Measurements from ENCODE around the gene RAI14.

Gene RAI14

DNA sequence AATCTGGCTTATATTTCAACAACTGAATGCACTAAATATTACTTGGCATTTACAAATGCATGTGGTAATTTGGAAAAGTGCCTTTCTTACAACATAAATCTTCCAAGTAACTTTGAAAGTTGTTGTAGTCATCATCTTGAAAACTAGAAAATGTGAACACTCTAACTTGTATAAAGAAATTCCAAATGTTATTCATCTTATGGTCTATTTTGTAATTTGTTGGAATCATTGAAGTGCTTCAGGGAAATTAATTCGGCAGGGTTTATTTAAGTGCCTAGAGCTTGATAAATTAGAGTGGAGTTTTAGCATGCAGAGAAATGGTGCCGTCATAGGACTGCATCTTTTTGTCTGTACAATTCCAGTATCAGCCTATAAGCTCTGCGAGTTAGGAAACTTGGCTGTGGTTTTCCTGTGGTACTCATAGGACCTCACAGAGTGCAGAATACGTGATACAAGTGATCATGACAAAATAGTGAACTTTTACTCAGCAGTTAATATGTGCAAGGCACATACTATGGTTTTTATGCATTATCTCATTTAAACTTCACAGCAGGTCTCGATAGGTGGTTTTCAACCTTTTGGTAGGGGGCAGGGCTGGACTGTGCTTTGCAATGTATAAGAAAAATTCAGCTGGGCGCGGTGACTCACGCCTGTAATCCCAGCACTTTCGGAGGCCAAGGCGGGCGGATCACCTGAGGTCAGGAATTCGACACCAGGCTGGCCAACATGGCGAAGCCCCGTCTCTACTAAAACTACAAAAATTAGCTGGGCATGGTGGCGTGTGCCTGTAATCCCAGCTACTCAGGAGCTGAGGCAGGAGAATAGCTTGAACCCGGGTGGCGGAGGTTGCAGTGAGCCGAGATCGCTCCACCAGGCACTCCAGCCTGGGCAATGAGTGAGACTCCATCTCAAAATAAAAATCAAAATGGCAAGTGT lies 79.6 kb downstream of the RAI14 start:
- DNase-seq (ENCODE audit: insufficient read length, low spot score) (no peak), FAIRE-seq (no peak)
- TF ChIP-seq SPI1 (IDR thresholded peaks at IDR 0.05; ENCODE audit: low read depth, low read length) (no peak), TAF1 (IDR thresholded peaks at IDR 0.05; ENCODE audit: low read depth, low read length) (no peak), PAX5 (IDR thresholded peaks at IDR 0.05; ENCODE audit: insufficient read depth, low read length, severe bottlenecking) (no peak), POU2F2 (IDR thresholded peaks at IDR 0.05; ENCODE audit: low read depth, low read length) (no peak), POLR2AphosphoS5 (IDR thresholded peaks at IDR 0.05; ENCODE audit: low read depth, low read length) (no peak), POLR2A (IDR thresholded peaks at IDR 0.05; ENCODE audit: low read depth, low read length) (no peak)

DNA sequence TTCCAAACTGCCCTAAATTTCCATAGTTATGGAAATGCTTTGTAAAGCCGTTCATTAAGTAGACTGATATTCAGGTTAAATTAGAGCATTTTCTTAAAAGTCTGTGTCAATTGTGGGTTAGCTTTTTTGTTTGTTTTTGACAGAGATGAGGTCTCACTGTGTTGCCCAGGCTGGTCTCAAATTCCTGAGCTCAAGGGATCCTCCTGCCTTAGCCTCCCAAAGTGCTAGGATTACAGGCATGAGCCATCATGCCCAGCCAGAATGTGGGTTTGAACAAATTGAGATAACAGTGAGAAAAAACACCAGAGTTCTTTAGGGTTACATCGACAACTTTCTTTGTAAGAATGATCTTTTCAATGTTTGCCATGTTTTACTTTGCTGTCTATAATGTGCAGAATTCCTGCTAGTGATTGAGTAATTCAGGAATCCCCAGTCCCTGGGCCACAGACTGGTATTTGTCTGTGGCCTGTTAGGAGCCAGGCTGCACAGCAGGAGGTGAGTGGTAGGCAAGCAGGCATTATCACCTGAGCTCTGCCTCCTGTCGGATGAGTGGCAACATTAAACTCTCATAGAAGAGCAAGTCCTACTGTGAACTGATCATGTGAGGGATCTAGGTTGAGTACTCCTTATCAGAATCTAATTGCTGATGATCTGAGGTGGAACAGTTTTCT lies 80.5 kb downstream of the RAI14 start:
- TF ChIP-seq POU2F2 (IDR thresholded peaks at IDR 0.05; ENCODE audit: low read depth, low read length) = no peak
- TF ChIP-seq POLR2A (IDR thresholded peaks at IDR 0.05; ENCODE audit: low read depth, low read length) = no peak
- TF ChIP-seq POLR2AphosphoS5 (IDR thresholded peaks at IDR 0.05; ENCODE audit: low read depth, low read length) = no peak
- no peak for TF ChIP-seq SPI1 (IDR thresholded peaks at IDR 0.05; ENCODE audit: low read depth, low read length)
- no peak for TF ChIP-seq TAF1 (IDR thresholded peaks at IDR 0.05; ENCODE audit: low read depth, low read length)
- TF ChIP-seq PAX5 (IDR thresholded peaks at IDR 0.05; ENCODE audit: insufficient read depth, low read length, severe bottlenecking) = no peak

DNA sequence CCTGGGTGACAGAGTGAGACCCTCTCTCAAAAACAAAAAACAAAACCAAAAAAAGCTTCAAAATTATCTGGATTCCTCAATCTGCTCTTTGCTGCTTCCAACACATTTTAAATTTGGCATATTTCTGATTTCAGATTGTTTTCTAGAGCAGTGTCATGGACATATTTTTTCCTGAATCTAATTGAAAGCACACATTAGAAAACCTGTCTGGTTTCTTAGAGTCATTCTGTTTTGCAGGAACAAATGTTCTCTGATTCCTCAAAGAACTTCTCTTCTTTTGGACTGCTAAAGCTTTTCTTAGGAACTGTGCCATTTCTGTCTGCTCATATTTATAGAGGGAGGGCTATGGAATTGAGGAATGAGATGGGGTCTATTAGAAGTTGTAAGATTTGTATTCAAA lies 81.6 kb downstream of the RAI14 start:
- DNase-seq (ENCODE audit: insufficient read length, low spot score) (no peak), FAIRE-seq (no peak)
- TF ChIP-seq POLR2AphosphoS5 (IDR thresholded peaks at IDR 0.05; ENCODE audit: low read depth, low read length) (no peak), POU2F2 (IDR thresholded peaks at IDR 0.05; ENCODE audit: low read depth, low read length) (no peak), POLR2A (IDR thresholded peaks at IDR 0.05; ENCODE audit: low read depth, low read length) (no peak), TAF1 (IDR thresholded peaks at IDR 0.05; ENCODE audit: low read depth, low read length) (no peak)

More for the DNA sequence above, 80.5 kb downstream of the RAI14 start:
- DNase-seq (ENCODE audit: insufficient read length, low spot score) = no peak
- FAIRE-seq = no peak

DNA sequence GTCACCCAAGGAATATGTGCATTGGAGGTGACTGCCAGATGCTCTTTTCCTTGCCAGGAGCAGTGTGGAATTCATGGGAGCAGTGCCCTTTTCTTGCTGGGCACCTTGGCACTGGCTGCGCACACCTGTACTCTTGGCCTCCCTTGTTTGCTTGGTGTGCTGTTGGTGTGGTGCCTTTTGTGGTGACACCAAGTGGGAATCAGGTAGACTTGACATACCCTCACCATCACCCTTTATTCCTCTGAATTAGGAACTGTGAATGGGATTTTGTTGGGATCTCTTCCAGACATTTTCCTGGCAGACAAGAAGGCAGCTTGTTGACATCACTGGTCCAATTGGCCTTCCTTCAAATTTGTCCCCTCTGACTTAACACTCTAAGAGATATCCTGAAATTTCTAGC lies 82.3 kb downstream of the RAI14 start:
- TF ChIP-seq POLR2AphosphoS5 (IDR thresholded peaks at IDR 0.05; ENCODE audit: low read depth, low read length) (no peak), SPI1 (IDR thresholded peaks at IDR 0.05; ENCODE audit: low read depth, low read length) (no peak), POLR2A (IDR thresholded peaks at IDR 0.05; ENCODE audit: low read depth, low read length) (no peak), TAF1 (IDR thresholded peaks at IDR 0.05; ENCODE audit: low read depth, low read length) (no peak), PAX5 (IDR thresholded peaks at IDR 0.05; ENCODE audit: insufficient read depth, low read length, severe bottlenecking) (no peak), POU2F2 (IDR thresholded peaks at IDR 0.05; ENCODE audit: low read depth, low read length) (no peak)
- DNase-seq (ENCODE audit: insufficient read length, low spot score) (no peak), FAIRE-seq (no peak)

DNA sequence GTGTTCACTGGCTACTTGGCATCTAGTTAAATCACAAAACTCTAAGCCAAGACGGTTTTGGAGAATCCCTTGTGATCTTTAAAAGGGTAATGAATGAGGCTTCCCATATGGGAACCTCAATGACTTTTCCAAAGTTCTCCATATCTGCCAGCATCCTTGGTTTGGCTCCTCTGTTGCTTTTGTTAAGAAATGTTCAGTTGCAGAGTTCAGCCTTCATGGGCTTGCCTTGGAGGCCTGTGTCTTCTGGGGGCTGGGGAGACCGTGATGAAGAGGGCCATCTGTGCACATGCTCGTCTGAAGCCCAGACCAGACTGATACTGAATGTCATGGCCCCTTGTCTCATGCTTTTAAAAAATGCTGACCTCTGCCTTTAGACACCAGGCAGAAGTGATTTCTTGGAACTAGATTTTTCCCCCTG lies 84.3 kb downstream of the RAI14 start:
- no peak for FAIRE-seq
- DNase-seq (ENCODE audit: insufficient read length, low spot score) = no peak
- TF ChIP-seq SPI1 (IDR thresholded peaks at IDR 0.05; ENCODE audit: low read depth, low read length) (no peak), PAX5 (IDR thresholded peaks at IDR 0.05; ENCODE audit: insufficient read depth, low read length, severe bottlenecking) (no peak), POLR2A (IDR thresholded peaks at IDR 0.05; ENCODE audit: low read depth, low read length) (no peak), TAF1 (IDR thresholded peaks at IDR 0.05; ENCODE audit: low read depth, low read length) (no peak), POU2F2 (IDR thresholded peaks at IDR 0.05; ENCODE audit: low read depth, low read length) (no peak), POLR2AphosphoS5 (IDR thresholded peaks at IDR 0.05; ENCODE audit: low read depth, low read length) (no peak)

DNA sequence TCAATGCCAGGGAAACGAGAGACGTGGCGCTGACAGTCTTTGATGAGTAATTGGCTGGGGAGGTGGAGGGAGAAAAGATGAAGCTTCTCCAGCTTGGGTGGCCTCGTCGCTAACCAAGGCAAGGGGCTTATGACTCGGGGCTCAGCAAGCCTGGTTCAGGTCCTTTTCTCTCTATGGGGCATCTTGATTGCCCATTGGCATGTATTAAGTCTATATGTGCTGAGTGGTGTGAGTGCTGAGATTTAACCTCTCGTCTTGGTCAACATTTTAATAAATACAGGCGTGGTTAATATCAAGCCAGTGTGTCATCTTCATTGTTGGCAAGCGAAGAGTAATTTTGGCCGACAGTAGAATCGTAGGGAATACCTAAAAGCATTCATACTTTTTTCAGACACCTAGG lies 85.9 kb downstream of the RAI14 start:
- FAIRE-seq = no peak
- DNase-seq (ENCODE audit: insufficient read length, low spot score) = no peak

DNA sequence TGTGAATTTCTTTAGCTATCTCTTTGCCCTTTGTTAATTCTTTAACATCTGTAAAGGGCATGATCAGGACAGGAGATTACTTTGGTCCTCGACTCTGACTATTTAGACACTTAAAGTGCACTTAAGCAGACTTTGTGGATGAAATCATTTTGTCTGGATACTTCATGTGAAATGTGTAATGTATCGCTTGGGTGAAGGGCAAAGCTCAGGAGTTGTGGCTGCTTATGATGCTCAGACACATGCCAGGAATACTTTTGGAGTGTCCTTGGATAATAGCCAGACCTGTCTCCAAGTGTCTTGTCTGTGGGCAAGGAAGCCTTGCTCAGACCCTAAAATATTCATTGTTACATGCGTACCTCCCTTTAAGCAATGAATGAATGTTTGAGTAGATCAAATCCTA lies 87.8 kb downstream of the RAI14 start:
- FAIRE-seq (no peak), DNase-seq (ENCODE audit: insufficient read length, low spot score) (no peak)

More for the DNA sequence above, 85.9 kb downstream of the RAI14 start:
- TF ChIP-seq POU2F2 (IDR thresholded peaks at IDR 0.05; ENCODE audit: low read depth, low read length) (no peak), POLR2AphosphoS5 (IDR thresholded peaks at IDR 0.05; ENCODE audit: low read depth, low read length) (no peak), PAX5 (IDR thresholded peaks at IDR 0.05; ENCODE audit: insufficient read depth, low read length, severe bottlenecking) (no peak), TAF1 (IDR thresholded peaks at IDR 0.05; ENCODE audit: low read depth, low read length) (no peak), SPI1 (IDR thresholded peaks at IDR 0.05; ENCODE audit: low read depth, low read length) (no peak), POLR2A (IDR thresholded peaks at IDR 0.05; ENCODE audit: low read depth, low read length) (no peak)

DNA sequence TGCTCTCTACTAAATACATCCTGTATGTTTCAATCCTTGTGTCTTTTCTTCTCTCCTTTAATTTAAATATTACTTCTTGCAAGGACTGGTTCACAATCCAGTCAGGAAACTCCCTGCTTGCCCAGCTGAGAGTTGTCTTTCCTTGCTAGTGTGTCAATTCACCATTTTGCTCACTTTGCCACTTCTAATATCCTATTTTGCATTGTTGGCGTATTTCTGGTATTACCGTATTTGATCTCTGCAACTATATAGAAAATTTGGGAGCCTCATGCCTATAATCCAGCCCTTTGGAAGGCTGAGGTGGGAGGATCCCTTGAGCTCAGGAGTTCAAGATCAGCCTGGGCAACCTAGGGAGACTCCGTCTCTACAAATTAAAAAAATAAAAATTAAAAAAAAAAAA lies 92.3 kb downstream of the RAI14 start:
- FAIRE-seq = no peak

More for the DNA sequence above, 87.8 kb downstream of the RAI14 start:
- TF ChIP-seq SPI1 (IDR thresholded peaks at IDR 0.05; ENCODE audit: low read depth, low read length) (no peak), PAX5 (IDR thresholded peaks at IDR 0.05; ENCODE audit: insufficient read depth, low read length, severe bottlenecking) (no peak), TAF1 (IDR thresholded peaks at IDR 0.05; ENCODE audit: low read depth, low read length) (no peak), POU2F2 (IDR thresholded peaks at IDR 0.05; ENCODE audit: low read depth, low read length) (no peak), POLR2A (IDR thresholded peaks at IDR 0.05; ENCODE audit: low read depth, low read length) (no peak), POLR2AphosphoS5 (IDR thresholded peaks at IDR 0.05; ENCODE audit: low read depth, low read length) (no peak)

DNA sequence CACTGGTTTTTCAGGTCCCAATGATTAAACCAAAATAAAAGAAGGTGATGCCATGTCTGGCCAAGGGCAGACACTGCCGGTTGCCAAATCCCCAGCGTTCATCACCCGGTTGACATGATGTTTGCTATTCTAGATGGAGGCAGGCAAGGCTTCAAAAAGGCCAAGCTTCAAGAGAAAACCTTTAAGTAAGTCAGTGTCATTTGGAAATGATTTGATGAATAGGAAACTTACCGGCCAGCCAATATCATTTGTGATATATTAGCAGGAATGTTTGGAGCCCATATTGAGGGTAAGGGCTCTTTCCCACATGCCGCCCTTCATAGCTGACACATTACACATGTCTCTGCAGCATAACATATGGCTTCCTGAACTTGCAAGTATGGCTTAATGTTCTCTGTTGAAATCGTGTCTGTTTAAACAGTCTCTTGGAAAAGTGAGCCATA lies 93.3 kb downstream of the RAI14 start:
- no peak for FAIRE-seq
- no peak for DNase-seq (ENCODE audit: insufficient read length, low spot score)
- TF ChIP-seq PAX5 (IDR thresholded peaks at IDR 0.05; ENCODE audit: insufficient read depth, low read length, severe bottlenecking) (no peak), TAF1 (IDR thresholded peaks at IDR 0.05; ENCODE audit: low read depth, low read length) (no peak)

More for the DNA sequence above, 92.3 kb downstream of the RAI14 start:
- TF ChIP-seq SPI1 (IDR thresholded peaks at IDR 0.05; ENCODE audit: low read depth, low read length) = no peak
- TF ChIP-seq TAF1 (IDR thresholded peaks at IDR 0.05; ENCODE audit: low read depth, low read length) = no peak
- TF ChIP-seq POLR2A (IDR thresholded peaks at IDR 0.05; ENCODE audit: low read depth, low read length) = no peak
- TF ChIP-seq POLR2AphosphoS5 (IDR thresholded peaks at IDR 0.05; ENCODE audit: low read depth, low read length) = no peak
- no peak for TF ChIP-seq PAX5 (IDR thresholded peaks at IDR 0.05; ENCODE audit: insufficient read depth, low read length, severe bottlenecking)
- TF ChIP-seq POU2F2 (IDR thresholded peaks at IDR 0.05; ENCODE audit: low read depth, low read length) = no peak
- DNase-seq (ENCODE audit: insufficient read length, low spot score) = no peak

Data from GM12891 (cell line).